Gastroesophageal sphincter (tissue), 4 donors: ENCODE measurements around the gene SLC26A3. TPM values are rescaled to one million over a fixed set of nuclear protein-coding genes. Genes with fewer than 3 reads are reported as not detected.

ENCODE experiments used
- ATAC-seq: fragments of 150-250 bp; one replicate; pipeline ENCODE4 v1.9.1; 2016; ENCODE audit warnings: mild to moderate bottlenecking, moderate library complexity
- H3K27ac ChIP-seq, 4 donors: fragments of 200-600 bp; sonication (generic) in 3 of 4; 1 replicate in 3 of 4; 2 replicates in 1 of 4; pipeline ENCODE4 v1.5.1; 2016 to 2019
- H3K27me3 ChIP-seq: fragments of 200-600 bp; sonication (generic); one replicate; pipeline ENCODE4 v1.5.1; 2019
- H3K36me3 ChIP-seq, 2 donors: fragments of 200-600 bp; sonication (generic); one replicate each; pipeline ENCODE4 v1.5.1; 2019; ENCODE audit warnings: control low read depth in 1 of 2
- H3K4me1 ChIP-seq, 3 donors: fragments of 200-600 bp; sonication (generic); 1 replicate in 2 of 3; 2 replicates in 1 of 3; pipeline ENCODE4 v1.5.1; 2016 to 2019; ENCODE audit warnings: control low read depth in 2 of 3
- H3K4me3 ChIP-seq, 2 donors: fragments of 200-600 bp; sonication (generic); one replicate each; pipeline ENCODE4 v1.5.1; 2019; ENCODE audit warnings: mild to moderate bottlenecking in 1 of 2, moderate library complexity in 1 of 2
- H3K9me3 ChIP-seq, 3 donors: fragments of 200-600 bp; sonication (generic); one replicate each; pipeline ENCODE4 v1.5.1; 2017 to 2019; ENCODE audit warnings: control low read depth in 2 of 3
- CTCF ChIP-seq, 4 experiments: fragments of 200-600 bp in 2 of 4; fragments of 450-650 bp in 2 of 4; sonication (generic) in 1 of 4; IDR thresholded peaks; one replicate each; pipeline ENCODE4 v1.5.1; 2017 to 2019; ENCODE audit warnings: antibody characterized with exemption in 4 of 4, mild to moderate bottlenecking in 2 of 4, moderate library complexity in 2 of 4
- EP300 ChIP-seq: sonication (generic); formaldehyde crosslinking; IDR thresholded peaks from one replicate; pipeline ENCODE4 v1.6.1; 2017; ENCODE audit warnings: antibody characterized with exemption, mild to moderate bottlenecking
- POLR2A ChIP-seq, 2 donors: fragments of 450-650 bp; IDR thresholded peaks; one replicate each; pipeline ENCODE4 v1.6.1; 2017; ENCODE audit warnings: antibody characterized with exemption in 2 of 2, mild to moderate bottlenecking in 2 of 2, moderate library complexity in 1 of 2
- POLR2AphosphoS5 ChIP-seq: sonication (generic); formaldehyde crosslinking; IDR thresholded peaks from one replicate; pipeline ENCODE4 v1.6.1; 2017; ENCODE audit warnings: antibody characterized with exemption
- WGBS, 2 donors: methylation state at CpG; one replicate each; pipeline ENCODE4 v1.1.5; 2018; ENCODE audit warnings: low coverage in 1 of 2; 5-methylcytosine and 5-hydroxymethylcytosine counted together
- total RNA-seq, 4 donors: library from RNA; depleted of rRNA; stranded (reverse); fragments of >200 nt; gene quantifications; one replicate each; pipeline ENCODE4 v1.1.0, GENCODE V29; 2016

SLC26A3 gene
- total RNA-seq, 4 donors from 2014 or later, result 0.81 to 13.1 (median 8.6) TPM

GRCh38 chr7:107837145-107837512 lies 34.1 kb upstream of the SLC26A3 start:
- Histone ChIP-seq H3K4me1 (no peaks in the 10 kb centered on the region), H3K36me3 (no peaks in the 10 kb centered on the region), H3K4me3 (no peak overlapping the region), H3K9me3 (no peaks in the 10 kb centered on the region), H3K27ac (no peak overlapping the region), H3K27me3 (no peaks in the 10 kb centered on the region)
- 86% methylated on average over 1 of the region's 1 CpG; no CpG with 5 or more reads in 1 of the 2 donors for WGBS, 2 donors
- ATAC-seq, result no peak
- TF ChIP-seq POLR2AphosphoS5 (no peak), POLR2A (IDR thresholded peaks at IDR 0.05) (no peak), EP300 (no peak), CTCF (IDR thresholded peaks at IDR 0.05) (no peak)

DNA sequence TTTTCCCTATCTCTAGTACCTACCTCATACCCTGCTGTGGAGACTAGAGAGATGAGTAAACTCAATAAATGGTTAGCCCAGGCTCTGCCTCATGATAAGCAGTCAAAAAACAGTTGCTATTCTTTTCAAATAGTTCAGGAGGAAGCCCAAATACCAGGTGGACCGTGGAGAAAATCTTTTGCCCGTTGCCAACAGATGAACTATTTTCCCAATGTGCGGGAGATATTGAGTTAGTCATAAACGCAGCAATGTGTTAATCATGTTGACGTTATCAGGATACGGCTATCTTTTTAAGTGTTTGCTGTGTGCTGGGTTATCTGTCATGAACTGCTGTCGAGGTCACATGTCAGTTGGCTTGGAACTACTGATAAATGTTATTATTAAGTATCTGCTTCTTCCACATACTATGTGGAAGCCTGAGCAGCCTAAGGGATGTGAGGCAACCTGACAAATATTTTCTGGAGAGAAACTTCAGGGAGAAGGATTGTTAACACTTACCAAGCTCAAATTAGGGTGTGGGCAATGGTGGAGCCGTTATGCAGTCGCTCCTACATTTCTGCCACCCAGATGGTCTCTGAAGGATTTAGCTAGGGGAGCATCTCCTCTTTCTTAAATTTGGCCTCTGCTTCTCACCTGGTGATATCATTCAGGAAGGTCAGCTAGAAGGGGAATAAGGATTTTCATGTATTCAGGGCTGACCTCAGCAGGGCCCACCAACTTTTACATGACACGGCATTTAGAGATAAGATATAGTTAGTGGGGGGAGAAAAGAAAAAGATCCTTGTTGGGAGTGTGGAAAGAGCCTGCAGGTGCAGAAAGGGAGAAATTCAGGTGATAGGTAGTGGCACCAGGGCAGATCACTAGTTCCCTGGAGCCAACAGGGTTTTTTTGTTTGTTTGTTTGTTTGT lies 33.5 kb upstream of the SLC26A3 start:
- no peak for ATAC-seq
- WGBS, 2 donors, result 19 to 67% methylated on average over 9 to 10 of the region's 10 CpGs
- TF ChIP-seq CTCF (IDR thresholded peaks at IDR 0.05) (no peak), POLR2AphosphoS5 (no peak), POLR2A (IDR thresholded peaks at IDR 0.05) (no peak), EP300 (no peak)
- no peaks in the 10 kb centered on the region for H3K9me3 ChIP-seq
- H3K27ac ChIP-seq, result no peak overlapping the region
- no peaks in the 10 kb centered on the region for H3K36me3 ChIP-seq
- H3K4me1 ChIP-seq, result no peaks in the 10 kb centered on the region
- no peak overlapping the region for H3K4me3 ChIP-seq
- H3K27me3 ChIP-seq, result no peaks in the 10 kb centered on the region

GRCh38 chr7:107834401-107834800 lies 31.4 kb upstream of the SLC26A3 start:
- H3K27me3 ChIP-seq, result no peaks in the 10 kb centered on the region
- no peaks in the 10 kb centered on the region for H3K9me3 ChIP-seq
- H3K36me3 ChIP-seq, result no peaks in the 10 kb centered on the region
- TF ChIP-seq POLR2A (IDR thresholded peaks at IDR 0.05), result no peak
- TF ChIP-seq CTCF (IDR thresholded peaks at IDR 0.05), result no peak
- no peak for TF ChIP-seq EP300
- no peak for TF ChIP-seq POLR2AphosphoS5
- H3K27ac ChIP-seq, result no peak overlapping the region
- no peaks in the 10 kb centered on the region for H3K4me1 ChIP-seq
- WGBS, 2 donors, result 67% methylated on average over 1 of the region's 1 CpG; no CpG with 5 or more reads in 1 of the 2 donors
- H3K4me3 ChIP-seq, result no peak overlapping the region
- no peak for ATAC-seq

DNA sequence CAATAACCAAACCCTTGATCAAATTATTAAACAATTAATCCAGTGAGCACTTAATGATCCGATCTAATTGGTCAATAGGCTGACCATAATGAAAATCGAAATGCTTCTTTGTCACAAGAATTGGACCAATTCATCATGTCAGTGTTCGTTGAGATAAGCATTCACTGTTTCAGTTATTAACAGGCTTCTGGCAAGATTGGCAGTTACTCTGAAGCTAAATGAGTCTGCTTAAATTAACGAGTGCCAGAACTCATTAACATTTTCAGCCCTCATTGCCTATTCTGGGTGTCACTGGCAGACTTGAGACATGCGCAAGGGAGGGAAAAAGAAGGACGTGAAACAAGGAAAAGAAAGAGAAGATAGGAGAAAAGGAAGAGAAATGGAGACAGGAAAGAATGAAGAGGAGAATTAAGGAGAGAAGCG lies 30.7 kb upstream of the SLC26A3 start:
- H3K9me3 ChIP-seq, result no peaks in the 10 kb centered on the region
- TF ChIP-seq POLR2A (IDR thresholded peaks at IDR 0.05) (no peak), CTCF (IDR thresholded peaks at IDR 0.05) (no peak), EP300 (no peak), POLR2AphosphoS5 (no peak)
- no peaks in the 10 kb centered on the region for H3K4me1 ChIP-seq
- H3K36me3 ChIP-seq, result no peaks in the 10 kb centered on the region
- H3K27ac ChIP-seq, result no peak overlapping the region
- no peak for ATAC-seq
- H3K4me3 ChIP-seq, result no peak overlapping the region
- 72 to 76% methylated on average over 6 to 7 of the region's 7 CpGs for WGBS, 2 donors
- no peaks in the 10 kb centered on the region for H3K27me3 ChIP-seq

- Histone ChIP-seq H3K9me3 (no peaks in the 10 kb centered on the region), H3K4me3 (no peak overlapping the region), H3K4me1 (no peaks in the 10 kb centered on the region), H3K36me3 (no peaks in the 10 kb centered on the region), H3K27me3 (no peaks in the 10 kb centered on the region), H3K27ac (no peak overlapping the region)
- TF ChIP-seq POLR2AphosphoS5 (no peak), POLR2A (IDR thresholded peaks at IDR 0.05) (no peak), CTCF (IDR thresholded peaks at IDR 0.05) (no peak)
- no peak for ATAC-seq
- WGBS, 2 donors, result 88 to 95% methylated on average over 3 of the region's 3 CpGs
These were observed 27.4 kb upstream of the SLC26A3 start for GRCh38 chr7:107830420-107830819.
